SKM-1 (cell line): ENCODE data around the gene CST6.
A peak's percentile ranks its signal among the peaks of the same experiment; 100 is the strongest.

Experiments used
- DNase-seq: peaks from one replicate; lab custom pipeline; 2025; ENCODE audit not compliant: unreplicated experiment; lab: John Stamatoyannopoulos, UW

CST6 gene

GRCh38 chr11:66045177-66045639, 33.4 kb downstream of the CST6 start:
- DNase-seq = peak; percentile 61

GRCh38 chr11:66046901-66047300, 35.1 kb downstream of the CST6 start:
- DNase-seq = no peak

GRCh38 chr11:66047541-66048365, 35.9 kb downstream of the CST6 start:
- DNase-seq = no peak

- no peak for DNase-seq
These were observed 36.9 kb downstream of the CST6 start, which contains the start of gene GAL3ST3 for GRCh38 chr11:66048547-66049323. Gene GAL3ST3, minus strand, starts transcription at chr11:66049161. Its CDS starts 3,746 bp downstream, at chr11:66045415.

- no peak for DNase-seq
These were observed 38.9 kb downstream of the CST6 start for GRCh38 chr11:66050581-66051231.

DNA sequence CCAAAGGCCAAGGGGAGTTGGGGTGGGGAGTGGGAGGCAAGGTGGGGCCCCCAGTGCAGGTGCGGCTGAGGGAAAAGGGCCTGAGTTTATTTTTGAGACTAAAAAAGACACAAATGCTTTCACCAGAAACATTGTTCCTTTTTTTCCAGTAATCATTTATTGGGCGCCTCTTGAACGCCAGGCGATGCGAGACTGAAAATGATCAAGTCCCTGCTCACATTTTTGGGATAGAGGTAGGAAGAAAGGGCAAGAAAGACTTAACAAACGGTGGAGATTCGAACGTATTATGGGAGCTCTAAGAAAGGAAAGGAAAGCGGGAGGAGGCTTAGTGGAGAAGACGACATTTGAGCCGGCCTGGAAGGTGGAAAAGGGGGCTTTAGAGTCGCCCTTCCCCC, 39.6 kb downstream of the CST6 start:
- no peak for DNase-seq

- peak; percentile 96 for DNase-seq
These were observed 40.2 kb downstream of the CST6 start, which contains the start of gene SF3B2 for GRCh38 chr11:66051766-66052663. Gene SF3B2, plus strand, starts transcription at chr11:66052364. Its CDS starts 21 bp downstream, at chr11:66052385.

DNA sequence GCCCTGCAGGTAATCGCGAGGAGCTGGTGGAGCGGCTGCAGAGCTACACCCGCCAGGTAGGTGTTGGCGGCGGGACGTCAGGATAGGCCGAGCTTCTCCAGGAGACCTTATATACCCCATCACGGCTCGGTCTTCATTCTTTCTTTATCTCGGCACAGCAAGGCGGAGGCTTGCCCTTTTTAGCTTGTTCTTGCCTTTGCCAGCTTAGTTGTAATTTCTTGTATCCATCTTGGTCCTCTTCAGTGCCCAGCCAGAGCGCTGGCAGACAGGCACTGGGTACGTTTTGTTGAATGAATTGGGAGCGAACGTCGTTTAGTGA, 40.8 kb downstream of the CST6 start:
- no peak for DNase-seq

DNA sequence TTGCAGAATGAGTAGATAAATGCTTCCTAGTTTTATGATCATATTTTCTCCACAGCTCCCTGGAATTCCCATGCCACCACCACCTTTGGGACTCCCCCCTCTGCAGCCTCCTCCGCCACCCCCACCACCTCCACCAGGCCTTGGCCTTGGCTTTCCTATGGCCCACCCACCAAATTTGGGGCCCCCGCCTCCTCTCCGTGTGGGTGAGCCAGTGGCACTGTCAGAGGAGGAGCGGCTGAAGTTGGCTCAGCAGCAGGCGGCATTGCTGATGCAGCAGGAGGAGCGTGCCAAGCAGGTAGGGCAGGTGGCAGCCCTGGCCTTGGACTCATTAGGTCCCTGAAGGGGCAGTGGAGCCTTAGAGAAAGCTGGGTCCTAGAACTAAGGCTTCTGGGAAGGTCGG, 43.2 kb downstream of the CST6 start:
- DNase-seq = no peak

DNA sequence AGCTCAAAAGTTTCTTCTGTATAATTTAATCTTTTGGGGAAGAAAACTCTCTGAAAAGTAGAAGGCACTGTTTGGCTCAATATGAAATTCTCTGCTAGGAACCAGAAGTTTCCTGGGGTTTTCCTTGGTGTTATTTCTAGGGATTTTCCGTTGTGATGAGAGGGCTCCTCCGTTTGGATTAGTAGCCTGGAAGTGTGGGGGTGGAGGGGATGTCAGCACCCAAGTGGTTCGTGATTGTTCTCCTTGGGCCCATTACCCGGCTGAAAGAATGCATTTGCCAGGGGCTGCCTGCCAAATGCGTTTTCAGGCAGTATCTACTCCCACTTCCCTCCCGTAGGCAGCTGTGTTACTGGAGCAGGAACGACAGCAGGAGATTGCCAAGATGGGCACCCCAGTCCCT, 44.7 kb downstream of the CST6 start:
- no peak for DNase-seq

DNA sequence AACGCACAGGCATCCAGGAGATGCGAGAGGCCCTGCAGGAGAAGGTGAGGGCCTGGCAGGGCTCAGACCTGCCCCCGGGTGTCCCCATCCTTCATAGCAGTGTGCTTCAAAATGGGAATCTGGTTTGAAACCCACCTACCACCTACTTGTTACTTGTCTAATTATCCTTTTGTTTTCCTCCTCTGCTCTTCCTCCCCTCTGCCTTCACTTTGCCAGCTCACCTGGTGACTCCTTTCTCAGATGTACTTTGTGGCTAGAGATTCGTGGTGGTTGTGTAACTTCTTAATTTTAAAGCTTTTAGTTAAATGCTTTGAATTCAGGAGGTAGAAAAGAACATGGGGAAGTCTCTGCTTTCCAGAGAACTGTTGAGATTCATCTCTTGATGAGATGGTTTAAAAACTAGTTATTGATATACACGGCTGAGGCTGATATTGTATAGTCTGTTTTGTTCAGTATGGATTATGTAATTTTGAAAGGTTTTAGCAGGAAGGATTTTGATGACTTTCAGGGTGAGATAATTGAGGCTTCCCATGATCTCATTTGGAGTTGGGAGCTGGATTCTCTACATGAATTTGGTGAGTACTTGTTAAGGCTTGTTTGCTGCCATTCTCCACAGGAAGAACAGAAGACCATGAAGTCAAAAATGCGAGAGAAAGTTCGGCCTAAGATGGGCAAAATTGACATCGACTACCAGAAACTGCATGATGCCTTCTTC, 48.3 kb downstream of the CST6 start:
- no peak for DNase-seq

DNA sequence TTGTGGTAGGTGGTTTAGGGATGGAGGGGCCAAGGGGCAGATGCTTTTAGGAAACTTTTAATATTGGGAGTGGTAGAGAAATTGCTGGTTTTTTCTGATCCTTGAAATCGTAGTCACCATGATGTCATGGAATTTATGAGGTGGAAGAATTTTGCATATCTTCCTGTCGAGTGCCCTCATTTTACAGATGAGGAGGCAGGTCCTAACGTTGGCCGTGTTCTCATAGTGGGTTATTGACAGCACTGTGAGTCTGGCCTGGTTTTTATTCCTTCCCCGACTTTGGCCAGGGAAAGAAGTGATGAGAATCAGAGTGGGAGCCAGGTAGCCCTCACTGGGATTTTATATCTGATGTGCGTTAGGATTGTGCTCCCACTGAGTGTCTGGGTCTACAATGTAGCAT, 49.5 kb downstream of the CST6 start:
- DNase-seq = no peak

DNA sequence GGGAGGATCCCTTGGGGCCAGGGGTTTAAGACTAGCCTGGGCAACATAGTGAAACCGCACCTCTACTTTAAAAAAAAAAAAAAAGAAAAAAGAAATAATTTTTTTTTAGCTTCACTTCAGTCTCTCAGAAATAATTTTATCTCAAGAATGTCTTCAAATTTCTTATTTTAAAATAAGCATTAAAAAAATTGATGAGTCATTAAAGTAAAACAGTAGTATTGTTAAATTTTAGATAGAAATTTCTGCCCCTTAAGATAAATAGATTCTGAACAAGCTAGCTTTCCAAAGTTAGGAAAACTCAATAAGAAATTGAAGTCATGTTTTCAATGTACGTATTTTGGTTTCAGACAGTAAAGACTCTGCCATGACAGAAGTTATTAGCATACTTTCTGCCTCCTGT, 50.6 kb downstream of the CST6 start:
- DNase-seq = no peak
